GM19025 (cell line): ENCODE results near the gene KCNE3.

Experiments used
- ATAC-seq: cut with Tn5 transposase; IDR thresholded peaks from one replicate; pipeline ENCODE4 v1.9.1; 2021; ENCODE audit warnings: mild to moderate bottlenecking, low read depth, moderate library complexity; ENCODE audit not compliant: unreplicated experiment

Gene KCNE3

DNA sequence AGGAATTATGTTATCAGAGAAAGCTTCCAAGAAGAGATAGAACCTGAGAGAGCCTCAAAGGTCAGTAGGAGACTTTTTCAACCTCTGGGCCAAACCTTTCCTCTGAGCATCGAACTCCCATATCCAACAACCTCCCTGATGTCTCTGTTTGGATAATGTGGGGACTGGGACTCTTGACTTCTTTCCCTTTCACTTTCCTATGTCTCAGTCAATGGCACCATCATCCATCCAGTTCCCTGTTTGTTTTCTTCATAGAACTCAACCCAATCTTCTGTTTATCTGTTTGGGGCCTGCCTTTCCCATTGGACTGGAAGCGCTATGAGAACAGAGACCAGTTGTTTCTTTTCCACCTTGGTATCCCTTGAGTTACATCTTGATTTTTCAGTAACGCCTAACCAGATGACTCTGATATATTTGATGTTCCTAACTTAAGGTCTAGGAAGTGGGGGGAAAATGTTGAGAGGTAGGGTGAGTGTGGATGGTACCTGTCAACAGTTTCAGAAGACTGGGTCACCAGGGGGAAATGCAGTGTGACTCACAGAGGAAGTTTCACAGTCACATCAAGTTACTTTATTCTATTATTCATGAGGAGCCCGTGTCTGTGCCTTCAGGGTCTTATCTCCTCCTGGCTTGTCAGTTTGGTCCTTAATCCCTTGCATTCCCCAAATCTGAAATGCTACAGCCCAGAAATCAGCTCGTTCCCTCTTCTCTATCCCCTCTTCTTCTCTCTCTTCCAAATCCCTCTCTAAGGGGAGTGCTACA is 4.5 kb upstream of the KCNE3 start:
- ATAC-seq: no peak

DNA sequence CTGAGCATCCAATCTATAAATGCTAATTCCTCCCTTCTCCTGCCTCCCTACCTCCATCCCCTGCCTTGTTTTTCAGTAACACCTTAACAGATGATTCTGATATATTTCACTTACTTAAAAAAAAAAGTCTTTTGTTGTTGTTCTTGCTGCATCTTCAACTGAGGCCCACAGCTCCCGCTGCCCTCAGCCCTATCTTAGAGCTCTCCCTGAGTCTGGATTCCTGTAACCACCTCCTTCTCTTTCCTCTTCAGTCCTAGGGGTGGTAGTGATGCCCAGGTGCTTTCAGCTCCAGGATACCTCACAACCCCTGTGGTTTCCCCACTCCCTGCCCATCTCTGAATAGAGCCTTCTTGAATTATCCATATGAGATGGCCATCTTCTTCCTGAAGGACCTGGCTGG is 3.7 kb upstream of the KCNE3 start:
- no peak for ATAC-seq

DNA sequence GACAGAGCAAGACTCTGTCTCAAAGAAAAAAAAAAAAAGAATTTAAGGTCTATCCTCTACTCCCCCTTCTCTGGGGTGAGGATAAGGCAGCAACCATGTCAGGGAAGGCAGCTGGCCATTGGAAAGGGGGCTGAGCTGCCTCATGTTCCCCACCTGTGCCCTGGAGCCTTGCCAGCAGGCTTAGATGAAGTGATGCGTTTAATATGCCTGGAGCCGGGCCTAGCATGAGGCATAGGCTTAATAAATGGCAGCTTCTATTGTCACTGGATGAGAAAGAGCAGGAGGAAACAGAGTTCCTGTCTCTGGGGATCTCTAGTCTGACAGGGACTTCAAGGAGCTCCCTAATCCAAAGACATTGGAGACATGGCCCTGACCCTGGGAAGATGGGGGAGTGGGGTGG is 3.2 kb upstream of the KCNE3 start:
- no peak for ATAC-seq

DNA sequence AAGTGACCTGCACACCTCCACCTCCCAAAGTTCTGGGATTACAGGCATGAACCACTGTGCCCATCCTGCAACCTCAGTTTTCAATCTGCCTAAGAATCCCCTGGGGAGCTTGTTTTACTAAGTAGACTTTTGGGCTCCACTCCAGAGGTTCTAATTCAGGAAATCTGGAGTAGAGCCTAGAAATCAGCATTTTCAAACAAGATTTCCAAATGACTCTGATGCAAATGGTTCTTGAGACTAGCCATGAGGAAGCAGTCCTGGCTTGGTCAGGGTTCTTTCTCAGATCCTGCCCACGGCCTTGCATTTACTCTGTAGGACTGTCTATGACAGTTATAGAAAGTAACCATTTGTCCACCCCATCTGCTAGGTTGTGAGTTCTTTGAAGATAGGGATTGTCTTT is 1.6 kb upstream of the KCNE3 start:
- ATAC-seq: no peak

DNA sequence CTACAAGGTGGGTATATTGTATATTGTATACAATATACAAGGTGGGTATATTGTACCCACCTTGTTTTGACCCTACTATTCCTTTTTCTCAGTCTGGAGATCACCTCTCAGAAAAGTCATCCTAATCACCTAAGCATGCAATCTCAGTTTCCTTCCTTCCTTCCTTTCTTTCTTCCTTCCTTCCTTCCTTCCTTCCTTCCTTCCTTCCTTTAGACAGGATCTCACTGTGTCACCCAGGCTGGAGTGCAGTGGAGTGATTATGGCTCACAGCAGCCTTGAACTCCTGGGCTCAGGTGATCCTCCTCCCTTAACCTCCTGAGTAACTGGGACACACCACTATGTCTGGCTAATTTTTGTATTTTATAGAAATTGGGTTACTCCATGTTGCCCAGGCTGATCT is 1.2 kb upstream of the KCNE3 start:
- no peak for ATAC-seq

DNA sequence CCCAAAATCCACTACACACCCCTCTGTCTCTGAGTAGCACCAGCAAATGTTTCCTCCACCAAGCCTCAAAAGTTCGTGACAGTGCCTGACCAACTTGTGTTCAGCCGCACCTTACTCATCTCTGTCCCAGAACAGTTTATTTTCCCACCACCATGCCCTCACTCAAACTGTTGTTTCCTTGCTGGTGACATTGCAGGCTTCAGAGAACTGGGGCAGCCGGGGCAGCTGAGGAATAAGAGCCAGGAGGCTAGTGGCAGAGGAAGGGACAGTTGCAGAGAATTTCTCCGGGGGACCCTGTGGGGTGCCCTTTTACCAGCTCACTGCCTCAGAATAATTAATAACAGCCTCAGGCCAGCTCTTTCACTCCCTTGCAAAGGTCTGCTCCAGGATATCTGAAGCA is 709 bp upstream of the KCNE3 start:
- ATAC-seq: no peak

DNA sequence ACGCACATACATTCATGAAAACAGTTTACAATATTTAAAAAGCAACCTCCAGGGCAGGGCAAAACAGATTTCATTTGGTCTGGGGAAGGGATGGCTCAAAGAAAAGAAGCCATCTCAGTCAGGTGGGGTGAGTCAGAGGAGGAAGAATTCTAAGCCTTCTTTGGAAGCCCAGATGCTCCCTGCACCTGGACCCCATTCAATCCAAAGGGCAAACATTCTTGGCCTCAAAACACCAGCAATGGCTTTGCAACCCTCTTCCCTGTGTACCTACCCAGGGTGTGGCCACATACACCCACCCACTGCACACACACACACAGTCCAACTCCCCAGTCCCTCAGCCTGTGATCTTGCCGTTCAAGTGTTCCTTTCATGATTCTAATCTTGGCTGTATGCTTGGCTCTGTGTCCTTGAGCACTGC is 2.0 kb downstream of the KCNE3 start:
- ATAC-seq: no peak

DNA sequence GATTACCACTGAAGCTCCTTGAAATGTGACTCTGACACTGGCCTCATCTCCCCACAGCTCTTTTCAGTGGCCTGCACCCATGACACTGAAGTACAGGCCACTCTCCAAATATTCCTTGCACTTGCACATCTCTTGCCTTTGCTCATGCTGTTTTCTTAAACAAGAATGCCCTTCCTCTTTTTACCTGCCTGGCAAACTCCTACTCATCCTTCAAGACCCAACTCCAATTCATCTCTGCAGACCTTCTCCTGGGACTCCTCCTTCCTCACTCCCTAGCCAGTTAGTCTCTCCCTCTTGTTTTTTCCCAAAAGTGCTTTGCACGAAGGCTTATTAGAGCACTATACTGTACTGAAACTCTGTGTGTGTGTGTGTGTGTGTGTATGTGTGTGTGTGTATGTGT is 2.6 kb downstream of the KCNE3 start:
- no peak for ATAC-seq

DNA sequence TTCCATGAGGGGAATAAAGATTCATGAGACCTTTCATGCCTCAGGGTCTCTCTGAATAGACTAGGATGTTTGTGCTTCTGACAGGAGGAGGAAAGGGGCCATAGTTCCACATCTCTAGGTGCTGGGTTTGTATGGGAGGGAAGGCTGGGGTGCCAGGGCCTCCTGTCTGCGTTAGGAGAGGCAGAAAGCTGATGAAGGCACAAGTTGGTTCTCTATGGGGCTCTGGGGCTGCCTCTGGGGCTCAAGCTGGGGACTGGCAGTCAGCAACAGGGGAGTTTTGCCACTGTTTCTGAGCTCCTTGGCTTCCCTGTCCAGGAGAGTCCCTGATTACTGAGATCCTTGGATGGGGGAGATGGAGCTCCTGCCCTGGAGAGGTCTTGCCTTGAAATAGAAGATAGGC is 4.1 kb downstream of the KCNE3 start:
- no peak for ATAC-seq

DNA sequence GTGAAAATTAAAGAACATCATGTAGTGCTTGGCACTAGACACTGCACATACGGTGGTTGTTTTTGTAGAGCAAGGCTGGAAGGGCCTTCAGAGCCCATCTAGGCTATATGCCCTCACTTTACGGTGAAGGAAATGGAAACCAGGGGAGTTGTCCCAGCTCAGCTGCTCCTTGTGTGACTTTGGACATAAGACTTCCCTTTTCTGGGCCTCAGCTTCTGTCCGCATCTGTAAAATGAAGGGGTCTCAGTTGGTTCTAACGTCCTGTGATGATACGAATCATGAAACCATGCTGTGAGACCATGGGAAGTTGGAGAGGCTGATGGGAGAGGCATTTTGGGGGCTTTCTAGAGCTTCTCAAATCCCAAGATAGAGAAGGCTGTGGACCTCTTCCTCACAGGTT is 4.7 kb downstream of the KCNE3 start:
- no peak for ATAC-seq

DNA sequence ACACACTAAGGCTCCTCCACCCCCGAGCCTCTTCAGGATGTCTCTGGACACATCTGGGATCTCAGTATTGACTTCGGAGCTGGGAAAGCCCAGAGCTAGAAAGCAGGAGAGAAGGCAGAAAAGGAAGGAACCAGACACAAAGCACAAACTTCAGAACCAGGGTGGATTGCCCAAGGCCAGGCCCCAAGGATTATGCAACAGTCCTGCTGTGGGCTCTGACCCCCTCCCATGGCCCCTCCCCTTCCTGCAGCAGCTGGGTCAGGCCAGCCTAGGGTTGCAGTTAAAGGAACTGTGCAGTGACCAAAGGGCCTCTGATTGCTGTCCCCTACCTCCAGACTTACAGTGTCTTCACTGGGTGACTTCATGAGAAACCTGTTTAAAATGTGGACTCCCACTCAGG is 5.3 kb downstream of the KCNE3 start:
- no peak for ATAC-seq

DNA sequence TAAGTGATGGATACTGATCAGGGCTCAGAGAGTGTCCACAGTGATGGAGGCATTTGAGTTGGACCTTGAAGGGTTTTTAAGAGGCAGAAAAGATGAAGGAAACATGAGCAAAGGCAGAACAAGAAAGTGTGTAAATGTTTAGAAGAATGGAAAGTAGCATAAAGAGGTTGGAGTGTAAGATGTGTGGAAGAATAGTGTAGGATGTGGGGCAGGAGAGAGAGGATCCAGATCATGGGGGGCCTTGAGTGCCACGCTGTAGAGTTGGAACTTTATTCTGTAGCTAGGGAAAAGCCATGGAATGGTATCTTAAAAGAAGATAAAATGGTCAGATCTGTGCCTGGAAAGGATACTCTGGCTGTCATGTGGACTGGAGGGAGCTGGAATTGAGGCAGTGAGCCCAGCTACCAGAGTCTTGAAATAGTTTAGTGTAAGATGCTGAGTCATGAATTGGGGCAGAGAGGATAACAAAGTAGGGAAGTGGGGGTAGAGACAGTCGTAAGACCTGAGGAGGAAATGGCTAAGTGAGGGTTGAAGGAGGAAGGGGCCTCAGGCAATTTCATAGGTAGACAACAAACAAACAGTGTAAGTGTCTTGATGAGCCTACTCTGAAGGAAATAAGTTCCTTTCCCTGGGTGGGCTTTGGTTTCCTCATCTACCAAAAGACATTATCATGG is 6.7 kb downstream of the KCNE3 start:
- ATAC-seq: no peak

DNA sequence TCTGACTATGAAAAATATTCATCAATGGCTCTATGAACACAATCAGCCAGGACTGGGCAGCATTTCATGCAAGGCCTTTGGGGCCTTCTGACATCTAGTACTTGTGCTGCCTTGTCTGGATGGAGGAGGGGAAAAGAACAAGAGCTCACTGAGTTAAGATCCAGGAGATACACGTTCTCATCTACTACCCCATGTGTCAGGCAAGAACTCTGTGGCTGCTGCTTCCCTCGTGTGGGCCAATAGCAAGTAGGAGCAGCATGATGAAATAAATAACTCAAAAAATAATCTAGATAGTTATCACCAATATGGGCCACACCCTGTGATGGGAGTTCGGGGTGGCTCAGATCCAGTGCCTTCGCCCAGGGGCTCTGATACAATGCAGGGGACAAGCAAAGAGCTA is 7.3 kb downstream of the KCNE3 start:
- no peak for ATAC-seq

DNA sequence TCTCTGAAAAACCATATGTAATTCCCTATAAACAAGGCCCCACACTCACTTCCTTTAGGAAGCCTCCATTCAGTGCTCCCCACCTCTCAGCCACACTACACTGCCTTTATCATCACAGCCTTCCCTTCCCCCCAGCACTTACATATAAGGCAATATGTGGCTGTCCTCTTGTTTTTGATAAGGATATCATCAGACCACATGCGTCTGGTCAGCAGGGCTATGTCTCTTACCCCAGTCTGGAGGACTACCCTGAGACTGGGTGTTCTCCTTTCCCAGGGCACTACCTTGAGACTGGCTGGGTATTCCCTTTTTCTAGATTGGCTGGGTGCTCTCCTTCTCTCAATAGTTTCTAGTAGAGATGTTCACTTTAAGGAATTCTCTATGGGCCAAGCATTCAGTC is 7.8 kb downstream of the KCNE3 start:
- no peak for ATAC-seq

DNA sequence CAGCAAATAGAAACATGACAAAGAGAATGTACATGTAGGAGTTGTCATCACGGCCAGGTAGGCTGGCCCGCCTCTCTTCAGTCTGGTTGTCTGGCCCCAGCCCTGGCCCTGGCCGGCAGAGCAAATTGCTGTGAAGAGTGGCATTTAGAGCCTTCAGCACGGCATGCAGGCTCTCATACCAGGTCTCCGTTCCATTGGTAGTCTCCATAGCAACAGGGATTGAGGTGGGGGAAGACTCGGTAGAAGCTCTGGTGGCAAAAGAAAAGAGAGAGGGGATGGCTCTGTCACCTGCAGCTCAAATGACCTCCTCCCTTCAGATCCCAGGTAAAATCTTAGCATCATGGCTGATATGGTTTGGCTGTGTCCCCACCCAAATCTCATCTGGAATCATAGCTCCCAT is 10.0 kb downstream of the KCNE3 start:
- ATAC-seq: no peak

DNA sequence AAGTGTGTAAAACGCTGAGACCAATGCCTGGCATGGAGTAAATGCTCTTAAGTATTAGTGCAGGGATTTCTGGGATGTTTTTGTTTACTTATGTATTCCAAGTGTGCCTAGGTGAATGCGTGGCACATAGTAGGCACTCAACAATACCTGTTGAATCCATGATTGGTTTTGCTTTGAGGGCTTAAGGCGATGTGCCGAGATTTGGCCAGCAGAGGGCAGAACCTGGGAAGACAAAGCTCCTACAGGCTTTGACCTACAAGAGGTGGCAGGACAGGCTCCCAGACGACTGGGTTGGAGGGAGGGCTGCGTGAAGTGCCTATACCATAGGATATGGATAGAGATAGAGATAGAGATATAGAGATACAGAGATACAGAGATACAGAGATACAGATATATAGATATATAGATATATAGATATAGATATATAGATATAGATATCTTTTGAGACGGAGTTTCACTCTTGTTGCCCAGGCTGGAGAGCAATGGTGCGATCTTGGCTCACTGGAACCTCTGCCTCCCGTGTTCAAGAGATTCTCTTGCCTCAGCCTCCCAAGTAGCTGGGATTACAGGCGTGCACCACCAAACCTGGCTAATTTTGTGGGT is 13.9 kb downstream of the KCNE3 start:
- ATAC-seq: no peak

DNA sequence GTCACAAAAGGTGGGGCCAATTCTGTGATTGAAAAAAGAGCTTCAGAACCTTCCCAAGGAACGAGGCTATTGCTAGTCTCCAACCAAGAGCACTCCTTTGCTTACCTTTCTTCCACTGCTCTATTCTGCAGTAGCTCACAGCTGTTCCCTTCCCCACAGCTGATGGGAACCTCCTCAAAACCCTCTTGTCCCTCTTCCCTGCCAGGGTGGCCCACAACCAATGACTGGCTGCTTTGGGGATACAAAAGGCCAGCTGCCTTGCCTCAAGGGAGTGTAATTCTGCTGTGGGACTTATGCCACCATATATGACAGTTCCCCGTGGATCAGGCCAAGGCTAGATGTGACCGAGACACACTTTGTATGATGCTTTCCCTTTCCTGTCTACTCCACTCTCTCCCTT is 15.0 kb downstream of the KCNE3 start:
- no peak for ATAC-seq

DNA sequence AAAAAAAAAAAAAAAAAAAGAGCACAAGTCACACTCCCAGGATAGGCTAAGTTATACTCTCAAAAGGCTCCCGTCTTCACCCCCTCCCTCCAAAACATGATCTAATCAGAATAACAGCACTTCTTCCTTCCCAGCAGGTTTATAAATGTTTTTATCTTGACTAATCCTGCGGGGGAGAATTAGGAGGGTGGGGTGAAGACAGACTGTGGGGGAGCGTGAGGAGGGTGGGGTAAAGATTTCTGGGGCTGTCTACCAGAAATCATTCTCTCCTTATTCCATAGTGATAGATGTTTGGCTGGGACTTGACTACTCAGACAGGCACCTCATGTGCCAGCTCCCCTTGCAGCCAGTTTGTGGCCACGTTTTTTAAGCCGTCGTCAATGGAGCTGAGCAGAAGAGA is 17.0 kb downstream of the KCNE3 start:
- ATAC-seq: no peak

DNA sequence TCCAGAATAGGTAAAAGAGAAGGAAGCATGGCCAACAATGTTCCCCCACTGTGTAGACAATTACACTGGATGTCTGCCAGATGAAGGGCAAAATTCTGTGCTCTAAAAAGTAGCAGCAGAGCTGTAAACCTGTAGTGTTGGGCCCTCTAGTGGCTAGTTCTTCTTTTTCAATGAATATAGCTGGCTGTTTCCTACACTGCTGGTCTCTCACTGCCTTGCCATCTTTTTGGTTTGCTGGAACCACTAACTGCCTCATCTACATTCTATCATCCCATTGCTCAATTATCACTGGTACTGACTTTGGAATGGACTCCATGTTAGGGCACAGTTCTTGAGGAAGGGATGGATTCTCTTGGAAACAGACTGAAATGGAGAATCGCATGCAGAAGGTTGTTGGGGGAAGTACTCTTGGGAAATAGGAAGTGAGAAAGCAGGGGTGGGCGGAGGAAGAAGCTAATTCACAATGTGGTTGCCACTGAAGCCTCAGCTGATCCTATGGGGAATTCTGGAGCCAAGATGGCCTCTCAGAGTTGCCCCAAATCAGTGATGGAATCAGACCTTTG is 17.9 kb downstream of the KCNE3 start:
- no peak for ATAC-seq

DNA sequence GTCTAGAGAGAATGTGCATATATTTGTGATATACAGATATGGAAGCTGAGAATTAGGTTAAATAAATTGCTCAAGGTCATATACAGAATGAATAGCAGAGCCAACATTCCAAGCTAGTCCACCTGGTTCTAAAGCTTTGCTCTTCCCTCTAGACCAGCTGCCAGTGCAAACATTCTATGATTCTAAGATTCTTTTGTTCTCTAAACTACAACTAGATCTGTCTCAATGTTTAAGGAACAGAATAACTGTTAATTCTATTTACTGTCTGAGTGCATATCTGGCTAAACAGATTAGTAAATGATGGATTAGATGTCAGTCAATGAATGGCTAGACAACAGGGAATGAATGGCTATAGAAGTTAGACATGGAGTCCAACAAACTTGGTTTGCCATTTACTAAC is 19.6 kb downstream of the KCNE3 start:
- no peak for ATAC-seq

DNA sequence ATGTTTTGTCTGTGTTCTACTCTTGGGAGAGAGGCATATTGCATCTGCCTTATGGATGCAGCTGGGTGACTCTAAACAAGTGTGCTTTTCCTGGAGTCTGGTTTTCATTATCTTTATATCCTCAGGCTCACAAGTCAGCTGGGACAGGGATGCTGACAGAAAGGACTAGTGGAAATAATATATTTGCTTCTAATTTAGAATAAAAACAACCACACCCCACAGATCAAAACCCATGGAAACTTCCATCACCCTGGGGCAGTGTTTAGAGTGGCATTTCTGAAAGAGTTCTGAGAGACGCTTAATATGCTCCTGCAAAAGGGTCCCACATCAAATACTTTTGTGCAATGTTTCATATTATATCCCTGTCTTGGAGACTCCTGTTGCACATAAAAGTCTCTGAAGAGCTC is 20.8 kb downstream of the KCNE3 start:
- ATAC-seq: no peak
